HCT116 (cell line): ENCODE measurements around the gene FAF2.
A peak's percentile ranks its signal among the peaks of the same experiment; 100 is the strongest.

ENCODE experiments used
- EGR1 ChIP-seq: IDR thresholded peaks from 2 replicates; pipeline ENCODE4 v1.6.1; 2012; ENCODE audit warnings: low read depth
- ELF1 ChIP-seq: IDR thresholded peaks from 2 replicates; pipeline ENCODE4 v1.6.1; 2012; ENCODE audit warnings: low read depth, borderline replicate concordance
- EZH2 ChIP-seq: fragments of 200-600 bp; sonication (generic); IDR thresholded peaks from 2 replicates; pipeline ENCODE4 v1.6.1; 2017; ENCODE audit warnings: antibody characterized with exemption, mixed run types
- EZH2phosphoT487 ChIP-seq: fragments of 200-600 bp; IDR thresholded peaks from 2 replicates; pipeline ENCODE4 v1.6.1; 2018; ENCODE audit warnings: antibody characterized with exemption, borderline replicate concordance
- FOSL1 ChIP-seq: IDR thresholded peaks from 2 replicates; pipeline ENCODE4 v1.6.1; 2012; ENCODE audit warnings: low read depth
- JUND ChIP-seq: IDR thresholded peaks from 2 replicates; pipeline ENCODE4 v1.6.1; 2012
- POLR2A ChIP-seq: IDR thresholded peaks from 2 replicates; pipeline ENCODE4 v1.7.0; 2011; ENCODE audit warnings: borderline replicate concordance; ENCODE audit not compliant: insufficient read depth, insufficient read length; ENCODE audit errors: extremely low read depth
- RAD21 ChIP-seq: IDR thresholded peaks from 2 replicates; pipeline ENCODE4 v1.6.1; 2012; ENCODE audit warnings: low read depth, mild to moderate bottlenecking
- SP1 ChIP-seq: IDR thresholded peaks from 2 replicates; pipeline ENCODE4 v1.6.1; 2012; ENCODE audit warnings: low read depth
- TCF7L2 ChIP-seq: IDR thresholded peaks from 2 replicates; pipeline ENCODE4 v1.7.0; 2011; ENCODE audit warnings: borderline replicate concordance, inconsistent platforms; ENCODE audit not compliant: insufficient read depth, insufficient read length; ENCODE audit errors: extremely low read depth
- YY1 ChIP-seq: IDR thresholded peaks from 2 replicates; pipeline ENCODE4 v1.6.1; 2011; ENCODE audit warnings: low read length, low read depth, moderate library complexity, mild to moderate bottlenecking; ENCODE audit not compliant: insufficient replicate concordance; ENCODE audit errors: extremely low read depth
- ZNF274 ChIP-seq: fragments of 200-500 bp; sonication (Bioruptor generic); IDR thresholded peaks from 2 replicates; pipeline ENCODE4 v1.6.1; 2014; ENCODE audit warnings: mild to moderate bottlenecking, low read depth, low read length, inconsistent platforms
- TF ChIP-seq, protein P1 (sequence below), 3 experiments: fragments of 200-600 bp in 1 of 3; sonication (generic) in 1 of 3; IDR thresholded peaks in 2 of 3; conservative IDR thresholded peaks in 1 of 3; 2 replicates each; pipeline ENCODE4 v1.5.1; 2012 to 2017; ENCODE audit warnings: low read depth in 2 of 3, low read length in 2 of 3, antibody characterized with exemption in 1 of 3, borderline replicate concordance in 1 of 3, control low read depth in 1 of 3, mild to moderate bottlenecking in 1 of 3, mixed read lengths in 1 of 3, mixed run types in 1 of 3, moderate library complexity in 1 of 3; ENCODE audit not compliant: insufficient read depth in 1 of 3
- TF ChIP-seq, protein P2 (sequence below): IDR thresholded peaks from 2 replicates; pipeline ENCODE4 v1.6.1; 2012

DNA sequence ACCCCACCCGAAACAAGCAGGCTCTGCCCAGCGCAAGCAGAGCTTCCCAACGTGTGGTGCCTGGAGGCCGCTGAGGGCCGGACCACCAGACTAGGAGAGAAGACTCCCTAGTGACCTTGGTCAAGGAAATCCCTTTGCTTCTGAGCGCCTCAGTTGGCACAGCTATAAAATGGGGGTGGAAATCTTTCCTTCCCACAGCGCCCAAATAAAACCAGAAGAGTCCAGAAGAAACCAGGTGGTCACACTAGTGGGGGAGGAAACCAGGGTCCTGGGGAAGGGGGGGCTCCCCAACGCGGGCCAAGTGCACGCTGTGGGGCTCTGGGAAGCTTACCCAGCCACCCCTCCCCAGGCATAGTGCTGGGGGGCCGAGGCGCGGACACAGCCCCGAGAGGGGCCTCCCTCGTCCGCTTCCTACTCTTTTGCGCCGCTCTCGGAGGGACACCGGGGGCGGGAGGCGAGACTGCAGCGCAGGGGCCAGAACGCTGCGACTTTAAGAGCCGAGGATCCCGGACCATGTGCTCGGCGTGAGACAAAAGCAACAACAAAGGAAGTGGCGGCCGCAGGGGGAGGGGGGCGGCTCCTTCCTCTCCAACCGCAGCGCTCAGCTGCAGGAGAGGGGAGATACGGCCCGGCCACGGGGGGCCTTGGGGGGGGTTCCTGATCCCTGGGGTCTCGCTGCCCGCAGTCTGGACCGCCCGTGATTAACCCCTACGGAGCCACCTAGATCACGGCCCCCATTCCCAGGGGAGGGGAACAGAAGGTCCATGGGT lies 88.1 kb downstream of the FAF2 start:
- TF ChIP-seq, protein P1, sequence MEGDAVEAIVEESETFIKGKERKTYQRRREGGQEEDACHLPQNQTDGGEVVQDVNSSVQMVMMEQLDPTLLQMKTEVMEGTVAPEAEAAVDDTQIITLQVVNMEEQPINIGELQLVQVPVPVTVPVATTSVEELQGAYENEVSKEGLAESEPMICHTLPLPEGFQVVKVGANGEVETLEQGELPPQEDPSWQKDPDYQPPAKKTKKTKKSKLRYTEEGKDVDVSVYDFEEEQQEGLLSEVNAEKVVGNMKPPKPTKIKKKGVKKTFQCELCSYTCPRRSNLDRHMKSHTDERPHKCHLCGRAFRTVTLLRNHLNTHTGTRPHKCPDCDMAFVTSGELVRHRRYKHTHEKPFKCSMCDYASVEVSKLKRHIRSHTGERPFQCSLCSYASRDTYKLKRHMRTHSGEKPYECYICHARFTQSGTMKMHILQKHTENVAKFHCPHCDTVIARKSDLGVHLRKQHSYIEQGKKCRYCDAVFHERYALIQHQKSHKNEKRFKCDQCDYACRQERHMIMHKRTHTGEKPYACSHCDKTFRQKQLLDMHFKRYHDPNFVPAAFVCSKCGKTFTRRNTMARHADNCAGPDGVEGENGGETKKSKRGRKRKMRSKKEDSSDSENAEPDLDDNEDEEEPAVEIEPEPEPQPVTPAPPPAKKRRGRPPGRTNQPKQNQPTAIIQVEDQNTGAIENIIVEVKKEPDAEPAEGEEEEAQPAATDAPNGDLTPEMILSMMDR (IDR thresholded peaks at IDR 0.05 in 2 of 3, conservative IDR thresholded peaks at IDR 0.05 in 1 of 3; ENCODE audit: borderline replicate concordance in 1 of 3, insufficient read depth in 1 of 3, low read depth in 2 of 3, low read length in 2 of 3), result no peak
- TF ChIP-seq RAD21, result no peak
- TF ChIP-seq, protein P2, sequence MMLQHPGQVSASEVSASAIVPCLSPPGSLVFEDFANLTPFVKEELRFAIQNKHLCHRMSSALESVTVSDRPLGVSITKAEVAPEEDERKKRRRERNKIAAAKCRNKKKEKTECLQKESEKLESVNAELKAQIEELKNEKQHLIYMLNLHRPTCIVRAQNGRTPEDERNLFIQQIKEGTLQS, result no peak
- no peak for TF ChIP-seq POLR2A
- no peak for TF ChIP-seq EZH2
- no peak for TF ChIP-seq JUND
- no peak for TF ChIP-seq ZNF274
- no peak for TF ChIP-seq YY1
- no peak for TF ChIP-seq ELF1
- TF ChIP-seq EZH2phosphoT487, result no peak
- no peak for TF ChIP-seq SP1
- TF ChIP-seq FOSL1, result no peak
- peak; percentile 95 for TF ChIP-seq TCF7L2
- no peak for TF ChIP-seq EGR1
